Neural progenitor cell (in vitro differentiated cells): ENCODE results near the gene EGFR. TPM values are rescaled to one million over a fixed set of nuclear protein-coding genes. Genes with fewer than 3 reads are reported as not detected.
A peak's percentile ranks its signal among the peaks of the same experiment; 100 is the strongest.

ENCODE experiments used
- DNase-seq: peaks from one replicate; pipeline ENCODE4 v3.0.0-alpha.2; 2016; ENCODE audit warnings: low spot score
- H2AFZ ChIP-seq: fragments of 200-600 bp; sonication (generic); replicated peaks from 2 replicates; pipeline ENCODE4 v1.6.1; 2016; ENCODE audit warnings: antibody characterized with exemption
- H3F3A ChIP-seq: fragments of 200-600 bp; sonication (generic); 2 replicates; pipeline ENCODE4 v1.6.1; 2016; ENCODE audit warnings: antibody characterized with exemption, low read depth
- H3K27ac ChIP-seq: fragments of 200-600 bp; sonication (generic); 2 replicates; pipeline ENCODE4 v1.5.1; 2016; ENCODE audit warnings: mild to moderate bottlenecking
- H3K27me3 ChIP-seq: fragments of 200-600 bp; sonication (generic); 2 replicates; pipeline ENCODE4 v1.6.1; 2016; ENCODE audit warnings: mild to moderate bottlenecking, moderate library complexity
- H3K36me3 ChIP-seq: fragments of 200-600 bp; sonication (generic); 2 replicates; pipeline ENCODE4 v1.5.1; 2016
- H3K4me1 ChIP-seq: fragments of 200-600 bp; sonication (generic); 2 replicates; pipeline ENCODE4 v1.6.1; 2016; ENCODE audit warnings: mixed run types
- H3K4me2 ChIP-seq: fragments of 200-600 bp; sonication (generic); 2 replicates; pipeline ENCODE4 v1.6.1; 2016
- H3K4me3 ChIP-seq: fragments of 200-600 bp; sonication (generic); 2 replicates; pipeline ENCODE4 v1.5.1; 2016
- H3K79me2 ChIP-seq: fragments of 200-600 bp; sonication (generic); 2 replicates; pipeline ENCODE4 v1.6.1; 2016; ENCODE audit warnings: low read depth
- H3K9ac ChIP-seq: fragments of 200-600 bp; sonication (generic); 2 replicates; pipeline ENCODE4 v1.6.1; 2016
- H3K9me3 ChIP-seq: fragments of 200-600 bp; sonication (generic); 2 replicates; pipeline ENCODE4 v1.5.1; 2016; ENCODE audit warnings: low read depth
- H4K20me1 ChIP-seq: fragments of 200-600 bp; sonication (generic); 2 replicates; pipeline ENCODE4 v1.6.1; 2016; ENCODE audit warnings: low read depth
- H3K27ac Mint-ChIP-seq: 3 replicates; pipeline ENCODE4 v1.8.0; 2021; ENCODE audit warnings: mixed read lengths
- H3K27me3 Mint-ChIP-seq: 2 replicates; pipeline ENCODE4 v1.8.0; 2022; ENCODE audit warnings: low read depth, mild to moderate bottlenecking, inconsistent platforms, moderate library complexity, mixed read lengths; ENCODE audit not compliant: insufficient read depth
- H3K36me3 Mint-ChIP-seq: 3 replicates; pipeline ENCODE4 v1.8.0; 2021; ENCODE audit warnings: mixed read lengths
- H3K4me1 Mint-ChIP-seq: 3 replicates; pipeline ENCODE4 v1.8.0; 2021; ENCODE audit warnings: mixed read lengths
- H3K4me3 Mint-ChIP-seq: 3 replicates; pipeline ENCODE4 v1.8.0; 2021; ENCODE audit warnings: mild to moderate bottlenecking, moderate library complexity, mixed read lengths
- H3K9me3 Mint-ChIP-seq: 3 replicates; pipeline ENCODE4 v1.8.0; 2020; ENCODE audit warnings: mixed read lengths
- CTCF ChIP-seq: fragments of 200-600 bp; sonication (generic); IDR thresholded peaks from 2 replicates; pipeline ENCODE4 v1.5.1; 2017; ENCODE audit warnings: antibody characterized with exemption, mild to moderate bottlenecking
- EZH2 ChIP-seq: fragments of 200-600 bp; sonication (generic); IDR thresholded peaks from 2 replicates; pipeline ENCODE4 v1.6.1; 2017; ENCODE audit warnings: antibody characterized with exemption, mild to moderate bottlenecking, moderate library complexity
- EZH2phosphoT487 ChIP-seq: fragments of 200-600 bp; sonication (generic); IDR thresholded peaks from 2 replicates; pipeline ENCODE4 v1.6.1; 2017; ENCODE audit warnings: antibody characterized with exemption
- total RNA-seq: library from RNA; depleted of rRNA; stranded (reverse); fragments of >200 nt; gene quantifications from 2 replicates; pipeline ENCODE4 v1.2.3, GENCODE V29; 2015; ENCODE audit warnings: low replicate concordance

EGFR gene
- total RNA-seq, 1 donor from 2014 or later: 4.6 TPM

- no peak overlapping the region for H3K9ac ChIP-seq
- H3K27ac ChIP-seq: no peak overlapping the region
- H3K4me1 ChIP-seq: peaks cover 10% of the 10 kb centered on the region
- no peaks in the 10 kb centered on the region for H3K36me3 ChIP-seq
- Mint-ChIP-seq H3K4me1 (peaks cover 48% of the 10 kb centered on the region), H3K27ac (peak overlapping the region; percentile 12), H3K27me3 (peaks cover under 1% of the 10 kb centered on the region), H3K4me3 (no peak overlapping the region), H3K9me3 (no peaks in the 10 kb centered on the region), H3K36me3 (no peaks in the 10 kb centered on the region)
- no peak for DNase-seq
- no peak for TF ChIP-seq EZH2
- no peak for TF ChIP-seq EZH2phosphoT487
- no peak overlapping the region for H2AFZ ChIP-seq
- no peak overlapping the region for H3K4me2 ChIP-seq
- no peaks in the 10 kb centered on the region for H3F3A ChIP-seq
- no peak overlapping the region for H3K4me3 ChIP-seq
- no peaks in the 10 kb centered on the region for H3K27me3 ChIP-seq
- H3K9me3 ChIP-seq: no peaks in the 10 kb centered on the region
- H3K79me2 ChIP-seq: no peaks in the 10 kb centered on the region
- H4K20me1 ChIP-seq: no peaks in the 10 kb centered on the region
Observed at GRCh38 chr7:55087521-55087961, 68.7 kb downstream of the EGFR start.

GRCh38 chr7:55088107-55088506 lies 69.3 kb downstream of the EGFR start:
- no peaks in the 10 kb centered on the region for H3K36me3 ChIP-seq
- H3K4me1 ChIP-seq: peaks cover 10% of the 10 kb centered on the region
- peaks cover 2% of the 10 kb centered on the region for H3K27me3 Mint-ChIP-seq
- H3K9me3 Mint-ChIP-seq: no peaks in the 10 kb centered on the region
- H3K4me2 ChIP-seq: no peak overlapping the region
- no peaks in the 10 kb centered on the region for H3K9me3 ChIP-seq
- H4K20me1 ChIP-seq: no peaks in the 10 kb centered on the region
- no peaks in the 10 kb centered on the region for H3K79me2 ChIP-seq
- no peaks in the 10 kb centered on the region for H3F3A ChIP-seq
- H3K36me3 Mint-ChIP-seq: no peaks in the 10 kb centered on the region
- peak overlapping the region; percentile 12 for H3K27ac Mint-ChIP-seq
- H3K4me1 Mint-ChIP-seq: peaks cover 48% of the 10 kb centered on the region
- no peak for DNase-seq
- no peak overlapping the region for H3K27ac ChIP-seq
- H3K4me3 ChIP-seq: no peak overlapping the region
- TF ChIP-seq CTCF (no peak), EZH2 (no peak), EZH2phosphoT487 (no peak)
- H3K9ac ChIP-seq: no peak overlapping the region
- H3K27me3 ChIP-seq: no peaks in the 10 kb centered on the region
- H2AFZ ChIP-seq: no peak overlapping the region
- H3K4me3 Mint-ChIP-seq: no peak overlapping the region

DNA sequence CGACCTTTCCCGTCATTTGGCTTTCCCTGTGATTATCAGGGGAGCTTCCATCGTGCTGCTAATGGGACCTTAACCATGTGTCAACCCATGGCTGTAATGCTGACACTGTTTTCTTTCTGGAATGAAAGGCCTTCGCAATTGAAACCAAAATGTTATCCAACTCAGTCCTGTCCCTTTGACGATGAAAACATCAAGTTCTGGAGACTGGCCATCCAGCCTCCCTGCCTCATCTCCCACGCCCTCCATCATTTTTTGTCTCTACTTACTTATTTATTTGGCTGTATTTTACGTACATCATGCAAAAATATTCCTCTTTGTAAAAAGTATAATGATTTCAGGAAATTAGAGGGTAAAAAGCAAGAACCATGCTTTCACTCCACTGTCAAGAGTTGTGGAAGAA lies 69.8 kb downstream of the EGFR start:
- no peaks in the 10 kb centered on the region for H3K9me3 ChIP-seq
- Mint-ChIP-seq H3K4me3 (no peak overlapping the region), H3K36me3 (no peaks in the 10 kb centered on the region), H3K4me1 (peaks cover 52% of the 10 kb centered on the region), H3K9me3 (no peaks in the 10 kb centered on the region), H3K27ac (no peak overlapping the region), H3K27me3 (peaks cover 2% of the 10 kb centered on the region)
- no peaks in the 10 kb centered on the region for H3F3A ChIP-seq
- H3K79me2 ChIP-seq: no peaks in the 10 kb centered on the region
- no peaks in the 10 kb centered on the region for H4K20me1 ChIP-seq
- no peaks in the 10 kb centered on the region for H3K36me3 ChIP-seq
- no peak overlapping the region for H3K4me3 ChIP-seq
- H3K9ac ChIP-seq: no peak overlapping the region
- H3K27ac ChIP-seq: no peak overlapping the region
- H2AFZ ChIP-seq: no peak overlapping the region
- peaks cover 10% of the 10 kb centered on the region for H3K4me1 ChIP-seq
- DNase-seq: no peak
- H3K4me2 ChIP-seq: no peak overlapping the region
- TF ChIP-seq CTCF (no peak), EZH2phosphoT487 (no peak), EZH2 (no peak)
- H3K27me3 ChIP-seq: no peaks in the 10 kb centered on the region

DNA sequence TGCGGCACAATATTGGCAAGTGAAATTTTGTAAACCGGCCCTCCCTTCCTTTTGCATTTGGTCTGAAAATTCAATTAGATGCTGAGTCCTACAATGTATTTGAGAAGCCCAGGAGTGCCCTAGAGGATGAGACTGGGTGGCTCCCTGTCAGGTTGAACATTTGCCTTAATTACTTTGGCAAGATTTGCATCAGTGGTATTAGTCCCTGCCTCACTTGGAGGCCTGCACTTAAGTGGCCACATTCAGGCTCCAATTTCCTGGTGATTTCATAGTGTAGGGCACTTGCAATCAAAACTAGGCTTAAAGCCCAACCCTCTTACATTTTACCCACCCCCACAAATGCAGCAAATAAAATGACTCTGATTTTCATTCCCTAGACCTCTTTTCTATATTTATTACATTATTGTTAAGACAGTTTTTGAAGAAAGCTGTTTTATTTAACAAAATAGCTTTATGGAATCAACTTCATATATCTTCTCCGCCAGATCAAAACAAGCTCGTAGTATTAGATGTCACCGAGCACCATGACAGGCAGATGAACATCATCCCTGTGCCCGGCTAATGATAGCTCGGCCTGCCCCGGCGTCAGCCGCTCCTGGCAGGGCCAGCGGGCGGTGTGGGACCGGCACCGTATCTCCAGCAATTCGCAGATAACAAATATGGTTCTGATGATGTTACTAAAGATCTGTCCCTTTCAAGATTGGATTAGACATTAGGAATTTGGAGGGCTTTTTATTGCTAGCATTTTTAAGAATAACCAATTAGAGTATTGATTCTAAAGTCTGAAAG lies 73.6 kb downstream of the EGFR start:
- Histone ChIP-seq H3K4me1 (peaks cover 10% of the 10 kb centered on the region), H3K9ac (no peak overlapping the region), H3K27me3 (no peaks in the 10 kb centered on the region), H3K4me2 (no peak overlapping the region), H3K9me3 (no peaks in the 10 kb centered on the region), H3F3A (no peaks in the 10 kb centered on the region), H4K20me1 (no peaks in the 10 kb centered on the region), H3K79me2 (no peaks in the 10 kb centered on the region), H2AFZ (peak overlapping the region; percentile 5), H3K27ac (no peak overlapping the region), H3K36me3 (no peaks in the 10 kb centered on the region), H3K4me3 (no peak overlapping the region)
- peaks cover 35% of the 10 kb centered on the region for H3K4me1 Mint-ChIP-seq
- no peak for DNase-seq
- peaks cover 2% of the 10 kb centered on the region for H3K27me3 Mint-ChIP-seq
- no peaks in the 10 kb centered on the region for H3K36me3 Mint-ChIP-seq
- peak overlapping the region; percentile 15 for H3K27ac Mint-ChIP-seq
- no peak overlapping the region for H3K4me3 Mint-ChIP-seq
- H3K9me3 Mint-ChIP-seq: no peaks in the 10 kb centered on the region
- TF ChIP-seq EZH2phosphoT487 (no peak), CTCF (no peak), EZH2 (no peak)
